ENCODE measurements around the gene INHBA.

DNA sequence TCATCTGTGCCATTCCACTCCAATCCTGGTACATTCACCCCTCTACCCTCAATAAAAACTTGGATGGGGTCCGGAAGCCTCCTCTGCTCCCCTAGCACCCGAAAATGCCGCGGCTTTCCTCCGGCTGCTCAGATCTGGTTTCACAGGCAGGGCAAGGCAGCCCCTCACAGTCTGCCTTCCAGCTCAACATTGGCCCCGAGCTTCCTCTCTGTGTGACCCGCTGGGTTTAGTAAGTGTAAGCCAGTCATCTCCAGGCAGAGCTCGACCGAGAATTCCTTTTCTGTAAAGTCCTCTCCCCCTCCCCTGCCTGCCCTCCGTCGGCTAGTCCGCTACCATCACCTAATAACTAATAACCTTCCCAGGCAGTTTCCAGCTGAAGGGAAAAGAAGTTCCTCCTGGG is 3.4 kb downstream of the INHBA start:
- TF ChIP-seq, protein P1, sequence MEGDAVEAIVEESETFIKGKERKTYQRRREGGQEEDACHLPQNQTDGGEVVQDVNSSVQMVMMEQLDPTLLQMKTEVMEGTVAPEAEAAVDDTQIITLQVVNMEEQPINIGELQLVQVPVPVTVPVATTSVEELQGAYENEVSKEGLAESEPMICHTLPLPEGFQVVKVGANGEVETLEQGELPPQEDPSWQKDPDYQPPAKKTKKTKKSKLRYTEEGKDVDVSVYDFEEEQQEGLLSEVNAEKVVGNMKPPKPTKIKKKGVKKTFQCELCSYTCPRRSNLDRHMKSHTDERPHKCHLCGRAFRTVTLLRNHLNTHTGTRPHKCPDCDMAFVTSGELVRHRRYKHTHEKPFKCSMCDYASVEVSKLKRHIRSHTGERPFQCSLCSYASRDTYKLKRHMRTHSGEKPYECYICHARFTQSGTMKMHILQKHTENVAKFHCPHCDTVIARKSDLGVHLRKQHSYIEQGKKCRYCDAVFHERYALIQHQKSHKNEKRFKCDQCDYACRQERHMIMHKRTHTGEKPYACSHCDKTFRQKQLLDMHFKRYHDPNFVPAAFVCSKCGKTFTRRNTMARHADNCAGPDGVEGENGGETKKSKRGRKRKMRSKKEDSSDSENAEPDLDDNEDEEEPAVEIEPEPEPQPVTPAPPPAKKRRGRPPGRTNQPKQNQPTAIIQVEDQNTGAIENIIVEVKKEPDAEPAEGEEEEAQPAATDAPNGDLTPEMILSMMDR (conservative IDR thresholded peaks at IDR 0.05 in 1 of 2, IDR thresholded peaks at IDR 0.05 in 1 of 2; ENCODE audit: low read depth in 1 of 2, low read length in 2 of 2): no peak
- no peak for TF ChIP-seq EZH2 (IDR thresholded peaks at IDR 0.05; ENCODE audit: low read length, missing control alignments)
